ENCODE measurements around the gene WWC2. TPM values are rescaled to one million over a fixed set of nuclear protein-coding genes. Genes with fewer than 3 reads are reported as not detected.
"Not testable (repeated sequence)": the region's sequence is repeated elsewhere in the genome, so short reads cannot be mapped to it uniquely, and the experiment has no call there.

The WWC2 gene
- total RNA-seq, 1 donor from 2014 or later = 0.47 TPM

DNA sequence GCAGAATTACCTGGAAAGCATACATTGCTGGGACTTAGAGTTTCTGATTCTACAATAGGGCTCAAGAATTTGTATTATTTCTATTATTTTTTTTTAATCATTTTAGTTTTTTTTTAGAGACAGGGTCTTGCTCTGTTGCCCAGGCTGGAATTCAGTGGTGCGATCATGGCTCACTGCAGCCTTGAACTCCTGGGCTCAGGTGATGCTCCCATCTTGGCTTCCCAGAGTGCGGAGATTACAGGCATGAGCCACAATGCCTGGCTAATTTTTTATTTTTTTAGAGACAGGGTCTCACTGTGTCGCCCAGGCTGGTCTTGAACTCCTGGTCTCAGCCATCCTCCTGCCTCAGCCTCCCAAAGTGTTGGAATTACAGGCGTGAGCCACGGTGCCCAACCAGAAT lies 92.6 kb downstream of the WWC2 start:
- ChIA-PET CTCF (no interaction called here), POLR2A (no interaction called here)
- intact Hi-C loops (cut with micrococcal nuclease) = no loop called here
- TF ChIP-seq CTCF (IDR thresholded peaks at IDR 0.05) = no peak
- H3K9me3 Mint-ChIP-seq = no peaks in the 10 kb centered on the region
- H3K27ac Mint-ChIP-seq = no peak overlapping the region
- ATAC-seq (ENCODE audit: low read depth) (no peak), DNase-seq (no peak)
- H3K36me3 Mint-ChIP-seq (ENCODE audit: low read depth) = no peaks in the 10 kb centered on the region
- H3K4me3 Mint-ChIP-seq = no peak overlapping the region
- H3K27me3 Mint-ChIP-seq = peaks cover 2% of the 10 kb centered on the region
- H3K4me1 Mint-ChIP-seq = no peaks in the 10 kb centered on the region

DNA sequence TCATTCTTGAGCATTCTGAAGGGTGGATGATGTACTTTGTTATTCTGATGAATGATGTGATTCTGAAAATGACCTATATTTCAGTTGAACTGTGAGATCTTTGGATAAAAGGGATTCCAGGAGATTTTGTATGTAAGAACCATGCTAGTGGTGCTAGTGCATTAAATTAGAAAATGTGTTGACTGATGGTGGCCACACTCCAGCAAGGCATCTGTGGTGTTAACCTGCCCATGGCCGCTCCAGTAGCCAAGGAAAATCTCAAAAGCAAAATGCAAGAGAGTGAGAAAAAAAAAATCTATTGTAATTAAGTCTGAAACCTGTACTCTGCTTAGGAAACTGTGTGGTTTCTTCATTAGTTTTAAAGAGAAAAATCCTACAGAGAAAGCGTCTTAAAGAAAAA lies 93.5 kb downstream of the WWC2 start:
- ATAC-seq (ENCODE audit: low read depth) = no peak
- Mint-ChIP-seq H3K27ac (no peak overlapping the region), H3K36me3 (ENCODE audit: low read depth) (no peaks in the 10 kb centered on the region), H3K4me3 (no peak overlapping the region), H3K4me1 (no peaks in the 10 kb centered on the region), H3K27me3 (peaks cover 2% of the 10 kb centered on the region), H3K9me3 (no peaks in the 10 kb centered on the region)
- no peak for TF ChIP-seq CTCF (IDR thresholded peaks at IDR 0.05)
- POLR2A ChIA-PET = no interaction called here
- intact Hi-C loops (cut with micrococcal nuclease) = no loop called here
- CTCF ChIA-PET = no interaction called here
- no peak for DNase-seq

GRCh38 chr4:183193730-183194338 lies 94.8 kb downstream of the WWC2 start:
- H3K9me3 Mint-ChIP-seq; ATAC-seq (ENCODE audit: low read depth); DNase-seq; intact Hi-C loops (cut with micrococcal nuclease); H3K36me3 Mint-ChIP-seq (ENCODE audit: low read depth); CTCF ChIA-PET; H3K4me3 Mint-ChIP-seq; H3K27me3 Mint-ChIP-seq; POLR2A ChIA-PET; H3K4me1 Mint-ChIP-seq; H3K27ac Mint-ChIP-seq: not testable (repeated sequence)

DNA sequence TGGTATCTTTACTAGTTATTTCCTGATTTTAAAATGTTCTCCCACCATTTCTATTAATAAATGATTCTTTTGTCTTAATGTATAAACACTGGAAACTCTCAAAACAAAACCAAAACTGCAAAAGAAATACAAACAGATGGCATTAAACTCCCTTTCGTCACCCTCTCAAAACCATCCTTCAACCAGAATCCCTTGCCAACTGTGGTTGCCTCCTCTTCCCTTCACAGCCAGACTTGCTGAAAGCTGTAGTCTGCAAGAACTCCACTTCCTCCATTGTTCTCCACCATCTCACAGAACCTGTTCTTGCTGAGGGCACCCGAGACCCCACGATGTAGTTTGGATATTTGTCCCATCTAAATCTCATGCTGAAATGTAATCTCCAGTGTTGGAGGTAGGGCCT lies 96.5 kb downstream of the WWC2 start:
- peaks cover 2% of the 10 kb centered on the region for H3K27me3 Mint-ChIP-seq
- H3K4me1 Mint-ChIP-seq = no peaks in the 10 kb centered on the region
- no peaks in the 10 kb centered on the region for H3K36me3 Mint-ChIP-seq (ENCODE audit: low read depth)
- ChIA-PET POLR2A (no interaction called here), CTCF (no interaction called here)
- DNase-seq = no peak
- no peak for ATAC-seq (ENCODE audit: low read depth)
- intact Hi-C loops (cut with micrococcal nuclease) = no loop called here
- H3K4me3 Mint-ChIP-seq = no peak overlapping the region
- H3K9me3 Mint-ChIP-seq = no peaks in the 10 kb centered on the region
- H3K27ac Mint-ChIP-seq = no peak overlapping the region
- TF ChIP-seq CTCF (IDR thresholded peaks at IDR 0.05) = no peak

DNA sequence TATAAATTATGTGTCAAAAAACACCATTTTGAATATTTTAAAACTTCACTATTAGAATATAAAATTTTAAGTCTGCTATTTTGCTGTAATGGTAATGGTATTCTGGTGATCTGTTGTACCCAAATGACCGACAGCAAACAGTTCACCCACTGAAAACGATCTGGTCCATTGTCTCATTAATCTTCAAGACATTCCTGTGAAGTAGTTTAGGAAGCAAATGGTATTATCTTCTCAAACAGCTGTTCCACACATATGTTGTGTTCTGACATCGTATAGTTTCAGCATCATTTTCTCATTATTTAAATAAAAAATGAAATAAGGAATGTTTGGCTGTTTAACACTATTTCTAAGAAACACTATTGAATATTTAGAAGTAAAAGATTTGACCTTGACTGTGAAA lies 98.1 kb downstream of the WWC2 start:
- peaks cover 2% of the 10 kb centered on the region for H3K27me3 Mint-ChIP-seq
- ChIA-PET CTCF (no interaction called here), POLR2A (no interaction called here)
- intact Hi-C loops (cut with micrococcal nuclease) = no loop called here
- no peaks in the 10 kb centered on the region for H3K4me1 Mint-ChIP-seq
- no peaks in the 10 kb centered on the region for H3K36me3 Mint-ChIP-seq (ENCODE audit: low read depth)
- DNase-seq (no peak), ATAC-seq (ENCODE audit: low read depth) (no peak)
- no peaks in the 10 kb centered on the region for H3K9me3 Mint-ChIP-seq
- no peak overlapping the region for H3K4me3 Mint-ChIP-seq
- no peak overlapping the region for H3K27ac Mint-ChIP-seq
- no peak for TF ChIP-seq CTCF (IDR thresholded peaks at IDR 0.05)

- H3K27me3 Mint-ChIP-seq = peaks cover 2% of the 10 kb centered on the region
- no peaks in the 10 kb centered on the region for H3K9me3 Mint-ChIP-seq
Observed at GRCh38 chr4:183200453-183200852, 101.4 kb downstream of the WWC2 start.

More at GRCh38 chr4:183200453-183200852, 101.4 kb downstream of the WWC2 start:
- no peaks in the 10 kb centered on the region for H3K4me1 Mint-ChIP-seq
- H3K4me3 Mint-ChIP-seq = no peak overlapping the region
- H3K27ac Mint-ChIP-seq = no peak overlapping the region
- ATAC-seq (ENCODE audit: low read depth) (no peak), DNase-seq (no peak)
- POLR2A ChIA-PET = no interaction called here
- no peak for TF ChIP-seq CTCF (IDR thresholded peaks at IDR 0.05)
- CTCF ChIA-PET = no interaction called here
- intact Hi-C loops (cut with micrococcal nuclease) = no loop called here
- H3K36me3 Mint-ChIP-seq (ENCODE audit: low read depth) = no peaks in the 10 kb centered on the region
